GM19463 (cell line): Measurements from ENCODE around the gene CACNA2D3.

ENCODE experiments used
- ATAC-seq: cut with Tn5 transposase; IDR thresholded peaks from one replicate; pipeline ENCODE4 v1.9.1; 2021; ENCODE audit warnings: mild to moderate bottlenecking, moderate library complexity; ENCODE audit not compliant: unreplicated experiment

Gene CACNA2D3

GRCh38 chr3:54518011-54518675 lies 395.8 kb downstream of the CACNA2D3 start:
- no peak for ATAC-seq

- no peak for ATAC-seq
Measured at GRCh38 chr3:54519493-54519892, 397.1 kb downstream of the CACNA2D3 start.

- no peak for ATAC-seq
Measured at GRCh38 chr3:54520060-54520459, 397.7 kb downstream of the CACNA2D3 start.

GRCh38 chr3:54527521-54527920 lies 405.2 kb downstream of the CACNA2D3 start:
- ATAC-seq = no peak

- no peak for ATAC-seq
Measured at GRCh38 chr3:54527953-54528352, 405.6 kb downstream of the CACNA2D3 start.

GRCh38 chr3:54528668-54529067 lies 406.3 kb downstream of the CACNA2D3 start:
- no peak for ATAC-seq

GRCh38 chr3:54530091-54530490 lies 407.7 kb downstream of the CACNA2D3 start:
- no peak for ATAC-seq

- no peak for ATAC-seq
Measured at GRCh38 chr3:54530944-54531343, 408.6 kb downstream of the CACNA2D3 start.

GRCh38 chr3:54531741-54532140 lies 409.4 kb downstream of the CACNA2D3 start:
- ATAC-seq = no peak

GRCh38 chr3:54533856-54534255 lies 411.5 kb downstream of the CACNA2D3 start:
- no peak for ATAC-seq

GRCh38 chr3:54535619-54536018 lies 413.3 kb downstream of the CACNA2D3 start:
- no peak for ATAC-seq

GRCh38 chr3:54536450-54536849 lies 414.1 kb downstream of the CACNA2D3 start:
- no peak for ATAC-seq

GRCh38 chr3:54537506-54537905 lies 415.2 kb downstream of the CACNA2D3 start:
- ATAC-seq = no peak

GRCh38 chr3:54538346-54538745 lies 416.0 kb downstream of the CACNA2D3 start:
- ATAC-seq = no peak

GRCh38 chr3:54541369-54541768 lies 419.0 kb downstream of the CACNA2D3 start:
- no peak for ATAC-seq

- ATAC-seq = no peak
Measured at GRCh38 chr3:54543446-54543845, 421.1 kb downstream of the CACNA2D3 start.

- ATAC-seq = no peak
Measured at GRCh38 chr3:54547051-54547450, 424.7 kb downstream of the CACNA2D3 start.

- no peak for ATAC-seq
Measured at GRCh38 chr3:54547846-54548245, 425.5 kb downstream of the CACNA2D3 start.

GRCh38 chr3:54549607-54550220 lies 427.4 kb downstream of the CACNA2D3 start:
- ATAC-seq = no peak

- no peak for ATAC-seq
Measured at GRCh38 chr3:54550221-54550977, 428.0 kb downstream of the CACNA2D3 start.

- no peak for ATAC-seq
Measured at GRCh38 chr3:54556630-54557029, 434.3 kb downstream of the CACNA2D3 start.
